Testis (tissue), 2 donors: ENCODE measurements around the gene DCAF17.

ENCODE experiments used
- POLR2A ChIP-seq: fragments of 450-650 bp; IDR thresholded peaks from one replicate; pipeline ENCODE4 v1.6.1; 2017; ENCODE audit warnings: antibody characterized with exemption, mild to moderate bottlenecking, moderate library complexity
- TF ChIP-seq, protein P1 (sequence below), 3 experiments: fragments of 450-650 bp in 2 of 3; fragments of 200-600 bp in 1 of 3; sonication (generic) in 1 of 3; IDR thresholded peaks; one replicate each; pipeline ENCODE4 v1.5.1; 2016 to 2019; ENCODE audit warnings: antibody characterized with exemption in 3 of 3, mild to moderate bottlenecking in 2 of 3, moderate library complexity in 1 of 3

DNA sequence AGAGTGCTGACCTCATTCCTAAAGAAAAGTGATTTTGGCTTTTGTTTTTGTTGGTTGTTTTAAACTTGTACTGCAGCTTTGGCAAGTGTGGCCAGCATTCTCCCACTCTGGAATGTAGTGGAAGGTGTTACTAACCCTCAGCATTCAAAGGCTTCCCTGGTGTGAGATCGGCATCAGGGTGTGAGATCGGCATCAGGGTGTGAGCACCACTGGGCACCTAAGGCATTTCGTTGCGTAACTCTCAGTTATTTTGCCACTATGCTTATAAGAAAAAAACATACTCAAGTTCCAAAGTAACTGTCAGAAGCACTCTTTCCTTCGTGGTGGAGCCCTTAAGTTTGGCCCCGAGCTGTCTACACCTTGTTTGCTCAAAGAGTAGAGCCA is 90.0 kb downstream of the DCAF17 start:
- TF ChIP-seq, protein P1, sequence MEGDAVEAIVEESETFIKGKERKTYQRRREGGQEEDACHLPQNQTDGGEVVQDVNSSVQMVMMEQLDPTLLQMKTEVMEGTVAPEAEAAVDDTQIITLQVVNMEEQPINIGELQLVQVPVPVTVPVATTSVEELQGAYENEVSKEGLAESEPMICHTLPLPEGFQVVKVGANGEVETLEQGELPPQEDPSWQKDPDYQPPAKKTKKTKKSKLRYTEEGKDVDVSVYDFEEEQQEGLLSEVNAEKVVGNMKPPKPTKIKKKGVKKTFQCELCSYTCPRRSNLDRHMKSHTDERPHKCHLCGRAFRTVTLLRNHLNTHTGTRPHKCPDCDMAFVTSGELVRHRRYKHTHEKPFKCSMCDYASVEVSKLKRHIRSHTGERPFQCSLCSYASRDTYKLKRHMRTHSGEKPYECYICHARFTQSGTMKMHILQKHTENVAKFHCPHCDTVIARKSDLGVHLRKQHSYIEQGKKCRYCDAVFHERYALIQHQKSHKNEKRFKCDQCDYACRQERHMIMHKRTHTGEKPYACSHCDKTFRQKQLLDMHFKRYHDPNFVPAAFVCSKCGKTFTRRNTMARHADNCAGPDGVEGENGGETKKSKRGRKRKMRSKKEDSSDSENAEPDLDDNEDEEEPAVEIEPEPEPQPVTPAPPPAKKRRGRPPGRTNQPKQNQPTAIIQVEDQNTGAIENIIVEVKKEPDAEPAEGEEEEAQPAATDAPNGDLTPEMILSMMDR (IDR thresholded peaks at IDR 0.05) = no peak
- TF ChIP-seq POLR2A = no peak
